Esophagus squamous epithelium (tissue), 5 donors: ENCODE measurements around the gene ADAM12. TPM values are rescaled to one million over a fixed set of nuclear protein-coding genes. Genes with fewer than 3 reads are reported as not detected.
"Not testable (repeated sequence)": the region's sequence is repeated elsewhere in the genome, so short reads cannot be mapped to it uniquely, and the experiment has no call there.

Source experiments
- DNase-seq: peaks from one replicate; lab custom pipeline; 2025; lab: John Stamatoyannopoulos, UW
- H3K27ac ChIP-seq, 4 donors: fragments of 200-600 bp; sonication (generic); one replicate each; pipeline ENCODE4 v1.5.1; 2016 to 2019; ENCODE audit warnings: mild to moderate bottlenecking in 1 of 4
- H3K27me3 ChIP-seq, 4 donors: fragments of 200-600 bp; sonication (generic); 1 replicate in 3 of 4; 2 replicates in 1 of 4; pipeline versions ENCODE4 v1.5.1 to v1.6.0; 2017 to 2021; ENCODE audit warnings: antibody characterized with exemption in 1 of 4
- H3K36me3 ChIP-seq, 3 donors: fragments of 200-600 bp; sonication (generic); one replicate each; pipeline ENCODE4 v1.5.1; 2016 to 2019
- H3K4me1 ChIP-seq, 3 donors: fragments of 200-600 bp; sonication (generic); one replicate each; pipeline ENCODE4 v1.5.1; 2017 to 2019
- H3K4me3 ChIP-seq, 4 donors: fragments of 200-600 bp; sonication (generic); 1 replicate in 3 of 4; 2 replicates in 1 of 4; pipeline ENCODE4 v1.5.1; 2016 to 2019; ENCODE audit warnings: mild to moderate bottlenecking in 2 of 4, moderate library complexity in 1 of 4
- H3K9me3 ChIP-seq, 3 donors: fragments of 200-600 bp; sonication (generic); one replicate each; pipeline ENCODE4 v1.5.1; 2016 to 2019
- CTCF ChIP-seq, 6 experiments: fragments of 450-650 bp in 4 of 6; fragments of 200-600 bp in 2 of 6; sonication (generic) in 2 of 6; IDR thresholded peaks; one replicate each; pipeline ENCODE4 v1.5.1; 2016 to 2019; ENCODE audit warnings: antibody characterized with exemption in 6 of 6, mild to moderate bottlenecking in 4 of 6, moderate library complexity in 4 of 6
- POLR2A ChIP-seq, 4 donors: fragments of 450-650 bp; IDR thresholded peaks; one replicate each; pipeline ENCODE4 v1.6.1; 2017; ENCODE audit warnings: antibody characterized with exemption in 4 of 4, mild to moderate bottlenecking in 4 of 4, moderate library complexity in 3 of 4
- WGBS, 2 donors: methylation state at CpG; one replicate each; pipeline ENCODE4 v1.1.5; 2018; 5-methylcytosine and 5-hydroxymethylcytosine counted together
- intact Hi-C: fragments of 100-400 bp; cut with DNase I; formaldehyde crosslinking; loops from one replicate; pipeline ENCODE4 v1.15.0; 2022
- total RNA-seq, 4 donors: library from RNA; depleted of rRNA; stranded (reverse); fragments of >200 nt; gene quantifications; one replicate each; pipeline ENCODE4 v1.1.0, GENCODE V29; 2016
- donor health status: DM: yes; HTN: yes; CAD: no.

Gene ADAM12
- total RNA-seq, 4 donors from 2014 or later, result 0.57 to 1.1 (median 0.76) TPM; not detected in 1

GRCh38 chr10:126384269-126384873, 3.9 kb downstream of the ADAM12 start:
- TF ChIP-seq CTCF (IDR thresholded peaks at IDR 0.05) (no peak), POLR2A (IDR thresholded peaks at IDR 0.05) (no peak)
- 72 to 75% methylated on average over 5 of the region's 5 CpGs for WGBS, 2 donors
- Histone ChIP-seq H3K27ac (no peak overlapping the region), H3K4me1 (peaks cover 7 to 23% (median 13%) of the 10 kb centered on the region in 3 donors), H3K9me3 (no peaks in the 10 kb centered on the region), H3K27me3 (peaks cover 0 to 48% (median 2%) of the 10 kb centered on the region in 4 donors), H3K36me3 (no peaks in the 10 kb centered on the region), H3K4me3 (no peak overlapping the region)
- intact Hi-C loops, result no loop called here
- DNase-seq, result no peak

GRCh38 chr10:126380352-126381076, 7.8 kb downstream of the ADAM12 start:
- Histone ChIP-seq H3K27me3 (peaks cover 0 to 11% (median 0%) of the 10 kb centered on the region in 4 donors), H3K27ac (no peak overlapping the region), H3K4me1 (no peaks in the 10 kb centered on the region), H3K36me3 (no peaks in the 10 kb centered on the region), H3K4me3 (no peak overlapping the region), H3K9me3 (no peaks in the 10 kb centered on the region)
- DNase-seq, result no peak
- WGBS, 2 donors, result 62 to 64% methylated on average over 7 of the region's 7 CpGs
- TF ChIP-seq POLR2A (IDR thresholded peaks at IDR 0.05) (no peak), CTCF (IDR thresholded peaks at IDR 0.05) (no peak)
- intact Hi-C loops, result no loop called here

GRCh38 chr10:126379166-126379565, 9.1 kb downstream of the ADAM12 start:
- WGBS, 2 donors, result 84 to 87% methylated on average over 3 of the region's 3 CpGs
- H3K4me1 ChIP-seq, intact Hi-C loops, H3K36me3 ChIP-seq, DNase-seq, H3K4me3 ChIP-seq, H3K27ac ChIP-seq, H3K9me3 ChIP-seq, H3K27me3 ChIP-seq: not testable (repeated sequence)

GRCh38 chr10:126376956-126377355, 11.3 kb downstream of the ADAM12 start:
- 59 to 88% methylated on average over 2 of the region's 2 CpGs for WGBS, 2 donors
- Histone ChIP-seq H3K27me3 (no peaks in the 10 kb centered on the region), H3K4me1 (no peaks in the 10 kb centered on the region), H3K9me3 (no peaks in the 10 kb centered on the region), H3K27ac (no peak overlapping the region), H3K4me3 (no peak overlapping the region), H3K36me3 (no peaks in the 10 kb centered on the region)
- intact Hi-C loops, result no loop called here
- TF ChIP-seq POLR2A (IDR thresholded peaks at IDR 0.05), result no peak
- no peak for DNase-seq

- no peak for DNase-seq
- Histone ChIP-seq H3K27me3 (no peaks in the 10 kb centered on the region), H3K9me3 (no peaks in the 10 kb centered on the region), H3K27ac (no peak overlapping the region), H3K4me1 (no peaks in the 10 kb centered on the region), H3K4me3 (no peak overlapping the region), H3K36me3 (no peaks in the 10 kb centered on the region)
- intact Hi-C loops, result no loop called here
- TF ChIP-seq POLR2A (IDR thresholded peaks at IDR 0.05) (no peak), CTCF (IDR thresholded peaks at IDR 0.05) (no peak)
- WGBS, 2 donors, result 25 to 64% methylated on average over 1 of the region's 1 CpG
Observed at GRCh38 chr10:126375926-126376554, 12.2 kb downstream of the ADAM12 start.

GRCh38 chr10:126375299-126375698, 13.0 kb downstream of the ADAM12 start:
- intact Hi-C loops, result no loop called here
- Histone ChIP-seq H3K27ac (no peak overlapping the region), H3K9me3 (no peaks in the 10 kb centered on the region), H3K36me3 (no peaks in the 10 kb centered on the region), H3K4me1 (no peaks in the 10 kb centered on the region), H3K27me3 (no peaks in the 10 kb centered on the region), H3K4me3 (no peak overlapping the region)
- TF ChIP-seq CTCF (IDR thresholded peaks at IDR 0.05), result no peak
- no peak for TF ChIP-seq POLR2A (IDR thresholded peaks at IDR 0.05)
- DNase-seq, result no peak
